ENCODE measurements around the gene ZNF544. TPM values are rescaled to one million over a fixed set of nuclear protein-coding genes. Genes with fewer than 3 reads are reported as not detected.

The ZNF544 gene
- total RNA-seq, 4 donors from 2014 or later, result 35.2 to 55.2 (median 53.3) TPM

DNA sequence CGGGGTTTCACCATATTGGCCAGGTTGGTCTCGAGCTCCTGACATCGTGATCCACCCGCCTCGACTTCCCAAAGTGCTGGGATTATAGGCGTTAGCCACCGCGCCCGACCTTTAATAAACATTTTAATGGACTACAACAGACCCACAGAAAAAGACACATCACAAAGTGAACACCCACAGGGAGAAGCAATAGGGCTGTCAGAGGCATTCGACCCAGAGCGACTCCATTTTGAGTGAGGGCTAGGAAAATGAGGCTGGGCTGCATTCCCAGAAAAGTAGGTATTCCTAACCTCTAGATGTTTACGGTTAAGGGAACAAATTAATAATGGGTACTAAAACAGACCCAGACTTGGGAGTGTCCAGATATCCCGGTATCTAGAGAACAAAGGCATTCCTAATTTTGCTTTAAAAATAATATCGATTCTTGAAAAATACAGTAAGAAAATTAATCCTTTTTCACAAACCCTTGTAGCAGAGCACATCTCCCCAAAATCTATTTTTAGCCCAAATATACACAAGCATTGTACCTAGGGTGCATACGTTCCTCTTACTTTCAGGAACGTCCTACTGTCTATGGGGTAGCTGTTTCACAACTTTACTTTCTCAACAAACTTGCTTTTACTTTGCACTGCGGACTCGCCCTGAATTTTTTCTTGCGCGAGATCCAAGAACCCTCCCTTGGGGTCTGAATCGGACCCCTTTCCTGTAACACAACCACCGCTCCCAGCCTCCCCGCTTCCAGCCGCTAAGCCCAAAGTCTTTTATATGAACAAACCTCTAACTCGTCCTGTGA lies 49.2 kb downstream of the ZNF544 start:
- peaks cover 0 to 21% (median 5%) of the 10 kb centered on the region in 4 donors for H3K4me1 ChIP-seq
- no peaks in the 10 kb centered on the region for H3K27me3 ChIP-seq
- TF ChIP-seq EP300 (IDR thresholded peaks at IDR 0.05) (no peak), POLR2A (IDR thresholded peaks at IDR 0.05) (no peak)
- TF ChIP-seq, protein P1, sequence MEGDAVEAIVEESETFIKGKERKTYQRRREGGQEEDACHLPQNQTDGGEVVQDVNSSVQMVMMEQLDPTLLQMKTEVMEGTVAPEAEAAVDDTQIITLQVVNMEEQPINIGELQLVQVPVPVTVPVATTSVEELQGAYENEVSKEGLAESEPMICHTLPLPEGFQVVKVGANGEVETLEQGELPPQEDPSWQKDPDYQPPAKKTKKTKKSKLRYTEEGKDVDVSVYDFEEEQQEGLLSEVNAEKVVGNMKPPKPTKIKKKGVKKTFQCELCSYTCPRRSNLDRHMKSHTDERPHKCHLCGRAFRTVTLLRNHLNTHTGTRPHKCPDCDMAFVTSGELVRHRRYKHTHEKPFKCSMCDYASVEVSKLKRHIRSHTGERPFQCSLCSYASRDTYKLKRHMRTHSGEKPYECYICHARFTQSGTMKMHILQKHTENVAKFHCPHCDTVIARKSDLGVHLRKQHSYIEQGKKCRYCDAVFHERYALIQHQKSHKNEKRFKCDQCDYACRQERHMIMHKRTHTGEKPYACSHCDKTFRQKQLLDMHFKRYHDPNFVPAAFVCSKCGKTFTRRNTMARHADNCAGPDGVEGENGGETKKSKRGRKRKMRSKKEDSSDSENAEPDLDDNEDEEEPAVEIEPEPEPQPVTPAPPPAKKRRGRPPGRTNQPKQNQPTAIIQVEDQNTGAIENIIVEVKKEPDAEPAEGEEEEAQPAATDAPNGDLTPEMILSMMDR (IDR thresholded peaks at IDR 0.05), result no peak
- H3K4me3 ChIP-seq, result peak overlapping the region; percentile 83 to 97 (median 90)
- 43% methylated on average over 25 of the region's 25 CpGs for WGBS, 2 donors
- peaks cover 0 to 73% (median 11%) of the 10 kb centered on the region in 4 donors for H3K9me3 ChIP-seq
- H3K36me3 ChIP-seq, result peaks cover 0 to 68% (median 0%) of the 10 kb centered on the region in 3 donors
- no peak for DNase-seq (ENCODE audit: low spot score in 2 of 2)
- H3K27ac ChIP-seq, result peak overlapping the region; percentile 78 to 93 (median 86)

DNA sequence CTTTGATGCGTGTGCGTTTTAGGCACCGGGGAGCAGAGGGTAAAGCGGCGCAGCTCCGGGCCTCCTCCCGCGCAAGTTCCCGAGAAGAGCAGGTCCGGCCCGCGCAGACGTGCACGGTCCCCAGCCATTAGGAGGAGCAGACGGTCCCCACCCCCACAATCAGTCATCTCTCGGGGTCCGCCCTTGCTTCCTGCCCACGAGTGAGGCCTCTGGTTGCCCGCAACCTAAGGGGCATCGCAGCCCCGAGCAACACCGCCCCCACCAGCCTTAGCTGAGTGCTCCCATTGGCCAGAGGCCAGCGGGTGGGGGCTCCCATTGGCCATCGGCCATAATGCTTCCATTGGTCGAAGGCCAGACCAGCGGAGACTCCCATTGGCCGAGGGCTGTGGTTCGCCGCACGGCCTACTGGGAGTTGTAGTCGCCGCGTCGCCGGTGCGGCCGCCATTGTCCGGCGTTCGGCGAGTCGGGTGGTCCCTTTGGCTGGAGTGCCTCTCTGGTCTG lies 49.9 kb downstream of the ZNF544 start, which contains the start of gene ZNF8:
TSS of gene ZNF8 (plus strand) at position 415 of the 501 bp plus-strand sequence. CDS start 127 bp downstream, outside the sequence.
- WGBS, 2 donors, result 1% methylated on average over 16 to 41 of the region's 42 CpGs
- H3K4me1 ChIP-seq, result peaks cover 0 to 21% (median 5%) of the 10 kb centered on the region in 4 donors
- peak; percentile 43 to 46 for TF ChIP-seq POLR2A (IDR thresholded peaks at IDR 0.05)
- TF ChIP-seq, protein P1 (IDR thresholded peaks at IDR 0.05), result peak in 3 of 5 experiments; percentile 7 to 38 (median 16)
- peak; percentile 89 to 94 for TF ChIP-seq EP300 (IDR thresholded peaks at IDR 0.05)
- peak within 1 kb of the TSS; percentile 78 to 93 (median 86) for H3K27ac ChIP-seq
- H3K9me3 ChIP-seq, result peaks cover 0 to 73% (median 8%) of the 10 kb centered on the region in 4 donors
- H3K36me3 ChIP-seq, result peaks cover 0 to 68% (median 0%) of the 10 kb centered on the region in 3 donors
- H3K4me3 ChIP-seq, result peak within 1 kb of the TSS; percentile 83 to 97 (median 90)
- H3K27me3 ChIP-seq, result no peaks in the 10 kb centered on the region
- peak; percentile 89 to 96 for DNase-seq (ENCODE audit: low spot score in 2 of 2)

GRCh38 chr19:58279042-58279924 lies 50.6 kb downstream of the ZNF544 start:
- Histone ChIP-seq H3K9me3 (peaks cover 0 to 73% (median 8%) of the 10 kb centered on the region in 4 donors), H3K27ac (peak overlapping the region; percentile 78 to 93 (median 86)), H3K4me1 (peaks cover 0 to 21% (median 5%) of the 10 kb centered on the region in 4 donors), H3K36me3 (peaks cover 0 to 68% (median 0%) of the 10 kb centered on the region in 3 donors), H3K27me3 (no peaks in the 10 kb centered on the region), H3K4me3 (peak overlapping the region; percentile 83 to 97 (median 90))
- peak; percentile 37 to 45 for DNase-seq (ENCODE audit: low spot score in 2 of 2)
- no peak for TF ChIP-seq POLR2A (IDR thresholded peaks at IDR 0.05)
- TF ChIP-seq EP300 (IDR thresholded peaks at IDR 0.05), result no peak
- TF ChIP-seq, protein P1 (IDR thresholded peaks at IDR 0.05), result no peak
- 3 to 6% methylated on average over 19 to 20 of the region's 60 CpGs for WGBS, 2 donors

DNA sequence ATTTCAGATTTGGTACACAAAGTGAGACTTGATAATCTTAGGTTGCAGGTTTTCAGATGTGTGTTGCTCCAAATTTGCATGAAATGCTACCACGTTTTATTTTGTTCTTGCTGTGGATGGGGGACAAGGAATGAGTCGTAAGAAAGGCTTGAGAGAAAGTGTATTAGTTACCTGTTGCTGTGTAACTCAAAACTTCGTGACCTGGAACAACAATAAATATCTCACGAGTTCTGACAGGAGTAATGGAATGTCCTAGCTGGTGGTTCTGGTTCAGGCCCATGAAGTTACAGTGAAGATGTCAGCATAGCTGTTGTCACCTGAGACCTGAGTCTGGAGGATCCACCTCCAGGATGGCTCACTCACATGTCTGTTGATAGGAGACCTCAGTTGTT lies 51.2 kb downstream of the ZNF544 start:
- TF ChIP-seq EP300 (IDR thresholded peaks at IDR 0.05), result no peak
- TF ChIP-seq, protein P1 (IDR thresholded peaks at IDR 0.05), result no peak
- no peak for TF ChIP-seq POLR2A (IDR thresholded peaks at IDR 0.05)
- DNase-seq (ENCODE audit: low spot score in 2 of 2), result no peak
- 70 to 73% methylated on average over 4 of the region's 4 CpGs for WGBS, 2 donors
- Histone ChIP-seq H3K27ac (no peak overlapping the region), H3K4me3 (peak overlapping the region; percentile 83 to 97 (median 90)), H3K9me3 (peaks cover 0 to 73% (median 7%) of the 10 kb centered on the region in 4 donors), H3K4me1 (peaks cover 0 to 21% (median 5%) of the 10 kb centered on the region in 4 donors), H3K27me3 (no peaks in the 10 kb centered on the region), H3K36me3 (peaks cover 0 to 68% (median 0%) of the 10 kb centered on the region in 3 donors)
